NT2/D1 (cell line): ENCODE measurements around the gene MRLN.

Experiments
- SUZ12 ChIP-seq: IDR thresholded peaks from 2 replicates; pipeline ENCODE4 v1.6.1; 2011; ENCODE audit not compliant: insufficient read length, insufficient read depth; ENCODE audit errors: extremely low read depth
- ZNF274 ChIP-seq: IDR thresholded peaks from 2 replicates; pipeline ENCODE4 v1.6.1; 2011; ENCODE audit warnings: mild to moderate bottlenecking, low read depth, low read length

DNA sequence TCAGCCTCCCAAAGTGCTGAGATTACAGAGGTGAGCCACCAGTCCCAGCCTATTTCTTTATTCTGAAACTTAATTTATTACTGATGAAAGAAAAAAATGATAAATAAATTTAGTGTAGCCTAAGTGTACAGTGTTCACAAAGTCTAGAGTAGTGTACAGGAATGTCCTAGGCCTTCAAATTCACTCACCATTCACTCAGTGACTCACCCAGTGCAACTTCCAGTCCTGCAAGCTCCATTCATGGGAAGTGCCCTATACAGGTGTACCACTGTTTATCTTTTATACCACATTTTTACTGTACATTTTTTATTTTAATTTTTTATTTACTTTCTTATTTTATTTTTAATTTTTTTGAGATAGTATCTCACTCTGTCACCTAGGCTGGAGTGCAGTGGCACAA is 12.2 kb downstream of the MRLN start:
- TF ChIP-seq SUZ12 (no peak), ZNF274 (no peak)
